ENCODE data around the gene RGS14. TPM values are rescaled to one million over a fixed set of nuclear protein-coding genes. Genes with fewer than 3 reads are reported as not detected.

The RGS14 gene
- total and polyA plus RNA-seq, 7 experiments from 2014 or later: 32.9 to 196 (median 100) TPM

DNA sequence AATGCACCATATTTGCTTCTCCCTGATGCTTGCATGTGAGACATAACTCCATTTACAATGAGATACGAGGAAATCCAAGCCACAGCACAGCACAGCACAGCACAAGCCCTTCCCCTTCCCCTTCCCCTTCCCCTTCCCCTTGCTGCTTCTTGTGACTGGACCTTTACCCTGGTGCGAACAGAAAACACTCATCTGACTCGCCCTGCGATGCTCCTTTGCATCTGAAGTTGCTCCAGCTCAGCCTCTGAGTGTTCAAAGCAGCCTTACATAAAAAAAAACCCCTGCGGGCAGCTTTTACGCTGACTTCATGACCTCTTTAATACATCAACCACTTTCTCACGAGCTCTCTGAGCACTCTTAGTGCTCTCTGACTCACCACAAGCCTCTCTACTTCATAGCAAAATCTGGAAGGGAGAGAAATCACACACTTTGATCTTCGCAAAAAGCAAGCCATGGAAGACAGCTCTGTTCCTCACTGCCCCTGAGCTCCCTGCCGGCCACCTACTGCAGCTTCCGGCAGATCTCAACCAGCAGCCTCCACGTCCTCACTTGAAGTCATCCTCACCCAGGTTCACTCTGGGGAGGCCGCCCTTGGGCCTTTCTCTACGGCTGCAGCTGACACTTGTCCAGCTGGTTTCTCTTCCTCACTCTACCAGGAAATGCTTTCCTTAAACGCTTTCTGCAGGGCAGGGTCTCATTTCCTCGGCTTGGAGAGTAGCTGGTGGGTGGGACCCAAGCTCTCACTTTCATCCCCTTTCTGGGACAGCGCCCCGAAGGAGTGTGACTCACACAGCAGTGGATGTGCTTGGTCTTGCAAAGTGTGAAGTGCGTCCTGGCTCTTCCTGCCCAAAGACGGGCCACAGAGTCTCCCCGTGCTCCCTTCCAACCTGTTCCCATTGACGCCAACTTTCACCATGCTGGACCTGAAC lies 31.8 kb downstream of the RGS14 start:
- H3K9me3 Mint-ChIP-seq: peaks cover 0 to 2% (median 0%) of the 10 kb centered on the region in 11 donors
- H3K4me1 Mint-ChIP-seq: peaks cover 33 to 44% (median 36%) of the 10 kb centered on the region in 7 donors
- no peaks in the 10 kb centered on the region for H3K36me3 ChIP-seq (ENCODE audit: control insufficient read depth in 2 of 3, insufficient read depth in 3 of 3, low read length in 3 of 3)
- intact Hi-C loops (cut with micrococcal nuclease): loop anchor here (1.0 to 5.0 kb wide), 12 partner anchors 13 to 277 kb away; partner anchors contain the start of genes GRK6 (in 1 of the 2), PDLIM7 (in 1 of the 2) and RGS14 (in 1 of the 2)
- peak; percentile 82 for ATAC-seq
- ChIA-PET CTCF (interaction anchor here (0.6 to 7.5 kb wide), 17 partner anchors 12 to 676 kb away, joined by 3 to 149 read pairs (median 9); partner anchors contain the start of genes F12, LMAN2, PDLIM7 and PFN3), POLR2A (interaction anchor here (0.8 to 5.1 kb wide), 17 partner anchors 9 to 112 kb away, joined by 3 to 48 read pairs (median 7); partner anchors contain the start of genes GRK6, PDLIM7, PFN3 and PRR7)
- H3K4me3 Mint-ChIP-seq: peak overlapping the region in 8 of 10 donors; percentile 43 to 68 (median 62)
- peaks cover 0 to 5% (median 0%) of the 10 kb centered on the region in 5 donors for H3K27me3 Mint-ChIP-seq
- H3K27ac ChIP-seq (ENCODE audit: low read depth, low read length): peak overlapping the region; percentile 63
- no peaks in the 10 kb centered on the region for H3K36me3 Mint-ChIP-seq
- H3K27ac Mint-ChIP-seq: peak overlapping the region; percentile 51 to 85 (median 80)
- H3K4me3 ChIP-seq (ENCODE audit: low read length): no peak overlapping the region
- H3K4me1 ChIP-seq (ENCODE audit: control insufficient read depth in 2 of 2, insufficient read depth in 2 of 2, low read length in 2 of 2): peaks cover 31 to 33% of the 10 kb centered on the region in 2 donors
- H3K27me3 ChIP-seq (ENCODE audit: control insufficient read depth in 2 of 2, insufficient read depth in 2 of 2, low read length in 2 of 2): no peaks in the 10 kb centered on the region
- DNase-seq: peak in 7 of 9 donors; percentile 24 to 58 (median 41)
- no peaks in the 10 kb centered on the region for H3K9me3 ChIP-seq (ENCODE audit: control insufficient read depth in 2 of 3, low read length in 3 of 3)

GRCh38 chr5:177390363-177391300 lies 32.9 kb downstream of the RGS14 start:
- peaks cover 31 to 33% of the 10 kb centered on the region in 2 donors for H3K4me1 ChIP-seq (ENCODE audit: control insufficient read depth in 2 of 2, insufficient read depth in 2 of 2, low read length in 2 of 2)
- H3K27ac Mint-ChIP-seq: peak overlapping the region in 8 of 9 donors; percentile 65 to 86 (median 78)
- ChIA-PET POLR2A (interaction anchor here (0.6 to 5.1 kb wide), 17 partner anchors 12 to 126 kb away, joined by 3 to 48 read pairs (median 6); partner anchors contain the start of genes GRK6, PDLIM7, PFN3 and PRR7), CTCF (interaction anchor here (0.5 to 7.5 kb wide), 34 partner anchors 8 to 668 kb away, joined by 3 to 149 read pairs (median 4); partner anchors contain the start of genes F12, LMAN2, PDLIM7 and PFN3)
- peaks cover 0 to 6% (median 0%) of the 10 kb centered on the region in 5 donors for H3K27me3 Mint-ChIP-seq
- H3K9me3 Mint-ChIP-seq: peaks cover 0 to 4% (median 0%) of the 10 kb centered on the region in 11 donors
- H3K9me3 ChIP-seq (ENCODE audit: control insufficient read depth in 2 of 3, low read length in 3 of 3): no peaks in the 10 kb centered on the region
- peak overlapping the region in 9 of 10 donors; percentile 29 to 68 (median 53) for H3K4me3 Mint-ChIP-seq
- intact Hi-C loops (cut with micrococcal nuclease): loop anchor here (1.0 to 5.0 kb wide), 11 partner anchors 12 to 278 kb away; partner anchors contain the start of genes GRK6 (in 1 of the 2), PDLIM7 (in 1 of the 2) and RGS14 (in 1 of the 2)
- no peaks in the 10 kb centered on the region for H3K36me3 Mint-ChIP-seq
- peak; percentile 89 for ATAC-seq
- no peaks in the 10 kb centered on the region for H3K27me3 ChIP-seq (ENCODE audit: control insufficient read depth in 2 of 2, insufficient read depth in 2 of 2, low read length in 2 of 2)
- H3K4me3 ChIP-seq (ENCODE audit: low read length): no peak overlapping the region
- DNase-seq: peak; percentile 76 to 91 (median 88)
- H3K4me1 Mint-ChIP-seq: peaks cover 30 to 39% (median 34%) of the 10 kb centered on the region in 7 donors
- H3K36me3 ChIP-seq (ENCODE audit: control insufficient read depth in 2 of 3, insufficient read depth in 3 of 3, low read length in 3 of 3): no peaks in the 10 kb centered on the region
- H3K27ac ChIP-seq (ENCODE audit: low read depth, low read length): peak overlapping the region; percentile 63

GRCh38 chr5:177392765-177393164 lies 35.0 kb downstream of the RGS14 start:
- DNase-seq (no peak), ATAC-seq (no peak)
- ChIA-PET CTCF (interaction anchor here (1.0 to 7.5 kb wide), 3 partner anchors 10 to 63 kb away, joined by 7 to 149 read pairs (median 116); partner anchors contain the start of gene PFN3), POLR2A (interaction anchor here (0.7 to 5.1 kb wide), 3 partner anchors 10 to 275 kb away, joined by 3 to 48 read pairs (median 46); partner anchors contain the start of gene PFN3)
- peak overlapping the region in 2 of 10 donors; percentile 12 to 22 for H3K4me3 Mint-ChIP-seq
- H3K9me3 Mint-ChIP-seq: peaks cover 0 to 4% (median 0%) of the 10 kb centered on the region in 11 donors
- Histone ChIP-seq H3K4me1 (ENCODE audit: control insufficient read depth in 2 of 2, insufficient read depth in 2 of 2, low read length in 2 of 2) (peaks cover 27 to 31% of the 10 kb centered on the region in 2 donors), H3K4me3 (ENCODE audit: low read length) (no peak overlapping the region), H3K27me3 (ENCODE audit: control insufficient read depth in 2 of 2, insufficient read depth in 2 of 2, low read length in 2 of 2) (no peaks in the 10 kb centered on the region), H3K27ac (ENCODE audit: low read depth, low read length) (no peak overlapping the region), H3K9me3 (ENCODE audit: control insufficient read depth in 2 of 3, low read length in 3 of 3) (no peaks in the 10 kb centered on the region), H3K36me3 (ENCODE audit: control insufficient read depth in 2 of 3, insufficient read depth in 3 of 3, low read length in 3 of 3) (no peaks in the 10 kb centered on the region)
- H3K27ac Mint-ChIP-seq: peak overlapping the region in 2 of 9 donors; percentile 41 to 60
- H3K36me3 Mint-ChIP-seq: no peaks in the 10 kb centered on the region
- peaks cover 30 to 39% (median 34%) of the 10 kb centered on the region in 7 donors for H3K4me1 Mint-ChIP-seq
- intact Hi-C loops (cut with micrococcal nuclease): loop anchor here in 1 of 2 donors (5.0 kb wide), 1 partner anchor 280 kb away; no protein-coding TSS in a partner anchor
- H3K27me3 Mint-ChIP-seq: peaks cover 0 to 6% (median 0%) of the 10 kb centered on the region in 5 donors

DNA sequence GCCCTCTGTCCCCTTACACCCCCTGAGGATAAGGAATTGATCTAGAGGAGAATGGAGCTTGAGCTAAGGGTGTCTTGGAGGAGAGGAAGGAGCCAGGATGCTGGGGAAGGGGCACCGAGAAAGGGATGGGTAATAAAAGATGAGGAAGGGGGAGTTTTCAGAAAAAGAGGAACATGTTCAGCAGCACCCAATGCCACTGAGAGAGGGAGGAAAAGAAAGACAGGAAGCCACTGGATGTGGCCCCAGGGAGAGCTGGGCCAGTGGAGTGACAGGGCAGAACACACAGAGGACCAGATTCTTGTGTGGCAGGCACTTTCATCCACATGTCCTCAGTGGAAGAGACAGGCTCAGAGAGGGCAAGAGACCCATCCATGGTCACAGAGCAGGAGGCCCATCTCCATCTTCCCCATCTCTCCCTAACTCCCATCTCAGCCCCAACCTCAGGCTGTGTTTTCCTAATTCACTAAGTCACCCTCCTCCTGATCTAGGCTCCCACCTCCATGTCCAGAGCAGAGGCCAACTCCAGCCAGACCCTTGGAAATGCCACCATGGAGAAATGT lies 35.6 kb downstream of the RGS14 start:
- H3K27ac Mint-ChIP-seq: peak overlapping the region in 4 of 9 donors; percentile 7 to 60 (median 34)
- no peak for ATAC-seq
- Histone ChIP-seq H3K4me1 (ENCODE audit: control insufficient read depth in 2 of 2, insufficient read depth in 2 of 2, low read length in 2 of 2) (peaks cover 24 to 28% of the 10 kb centered on the region in 2 donors), H3K9me3 (ENCODE audit: control insufficient read depth in 2 of 3, low read length in 3 of 3) (no peaks in the 10 kb centered on the region), H3K36me3 (ENCODE audit: control insufficient read depth in 2 of 3, insufficient read depth in 3 of 3, low read length in 3 of 3) (no peaks in the 10 kb centered on the region), H3K27me3 (ENCODE audit: control insufficient read depth in 2 of 2, insufficient read depth in 2 of 2, low read length in 2 of 2) (no peaks in the 10 kb centered on the region), H3K4me3 (ENCODE audit: low read length) (no peak overlapping the region), H3K27ac (ENCODE audit: low read depth, low read length) (no peak overlapping the region)
- H3K27me3 Mint-ChIP-seq: peaks cover 0 to 6% (median 0%) of the 10 kb centered on the region in 5 donors
- ChIA-PET CTCF (interaction anchor here (1.0 to 5.9 kb wide), 3 partner anchors 9 to 61 kb away, joined by 3 to 116 read pairs (median 7); partner anchors contain the start of gene PFN3), POLR2A (interaction anchor here (0.7 to 5.1 kb wide), 3 partner anchors 10 to 275 kb away, joined by 3 to 48 read pairs (median 46); partner anchors contain the start of gene PFN3)
- H3K9me3 Mint-ChIP-seq: peaks cover 0 to 4% (median 0%) of the 10 kb centered on the region in 11 donors
- intact Hi-C loops (cut with micrococcal nuclease): loop anchor here in 1 of 2 donors (5.0 kb wide), 1 partner anchor 281 kb away; no protein-coding TSS in a partner anchor
- DNase-seq: no peak
- H3K4me3 Mint-ChIP-seq: peak overlapping the region in 2 of 10 donors; percentile 12 to 22
- peaks cover 28 to 36% (median 31%) of the 10 kb centered on the region in 7 donors for H3K4me1 Mint-ChIP-seq
- H3K36me3 Mint-ChIP-seq: no peaks in the 10 kb centered on the region

DNA sequence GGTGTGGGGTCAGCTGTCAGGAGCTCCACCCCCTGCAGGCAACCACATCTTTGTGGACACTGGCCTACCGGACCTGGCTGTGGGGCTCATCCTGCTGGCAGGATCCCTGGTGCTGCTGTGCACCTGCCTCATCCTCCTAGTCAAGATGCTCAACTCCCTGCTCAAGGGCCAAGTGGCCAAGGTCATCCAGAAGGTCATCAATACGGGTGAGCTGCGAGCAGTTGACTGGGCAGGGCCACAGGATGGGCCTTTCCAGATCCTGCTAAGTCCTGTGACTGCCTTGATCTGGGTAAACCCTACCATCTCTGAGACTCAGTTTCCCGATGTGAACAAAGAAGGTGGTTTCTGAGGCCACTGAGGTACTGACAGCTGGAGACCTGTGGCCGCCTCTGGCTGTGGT lies 36.3 kb downstream of the RGS14 start:
- Histone ChIP-seq H3K27me3 (ENCODE audit: control insufficient read depth in 2 of 2, insufficient read depth in 2 of 2, low read length in 2 of 2) (no peaks in the 10 kb centered on the region), H3K9me3 (ENCODE audit: control insufficient read depth in 2 of 3, low read length in 3 of 3) (no peaks in the 10 kb centered on the region), H3K27ac (ENCODE audit: low read depth, low read length) (no peak overlapping the region), H3K4me1 (ENCODE audit: control insufficient read depth in 2 of 2, insufficient read depth in 2 of 2, low read length in 2 of 2) (peaks cover 17 to 21% of the 10 kb centered on the region in 2 donors), H3K36me3 (ENCODE audit: control insufficient read depth in 2 of 3, insufficient read depth in 3 of 3, low read length in 3 of 3) (no peaks in the 10 kb centered on the region), H3K4me3 (ENCODE audit: low read length) (no peak overlapping the region)
- Mint-ChIP-seq H3K4me1 (peaks cover 21 to 29% (median 24%) of the 10 kb centered on the region in 7 donors), H3K27ac (no peak overlapping the region), H3K36me3 (no peaks in the 10 kb centered on the region), H3K9me3 (peaks cover 0 to 2% (median 0%) of the 10 kb centered on the region in 11 donors), H3K4me3 (no peak overlapping the region), H3K27me3 (peaks cover 0 to 11% (median 0%) of the 10 kb centered on the region in 5 donors)
- CTCF ChIA-PET: interaction anchor here (1.3 to 5.9 kb wide), 3 partner anchors 9 to 60 kb away, joined by 3 to 116 read pairs (median 5); partner anchors contain the start of gene PFN3
- POLR2A ChIA-PET: no interaction called here
- DNase-seq (no peak), ATAC-seq (no peak)
- intact Hi-C loops (cut with micrococcal nuclease): loop anchor here in 1 of 2 donors (5.0 kb wide), 1 partner anchor 282 kb away; no protein-coding TSS in a partner anchor

All from naive thymus-derived CD4-positive, alpha-beta T cell (primary cell).